A549 (cell line): ENCODE results near the gene TMEM219. TPM values are rescaled to one million over a fixed set of nuclear protein-coding genes. Genes with fewer than 3 reads are reported as not detected.
A peak's percentile ranks its signal among the peaks of the same experiment; 100 is the strongest.
"Not testable (repeated sequence)": the region's sequence is repeated elsewhere in the genome, so short reads cannot be mapped to it uniquely, and the experiment has no call there.

Experiments used
- ATAC-seq, 2 experiments: fragments of 200-7000 bp in 1 of 2; fragments of >200 bp in 1 of 2; cut with Nextera tagmentation in 1 of 2; cut with Tn5 transposase in 1 of 2; 3 replicates each; pipeline versions ENCODE4 v1.8.0 to v1.9.1; 2018 to 2020; ENCODE audit warnings: mild to moderate bottlenecking in 1 of 2, moderate library complexity in 1 of 2
- CTCF ChIA-PET: fragments of 300-600 bp; sonication (Branson Sonifier 250); formaldehyde crosslinking; extraction: SDS; loops from one replicate; lab custom pipeline; 2021; ENCODE audit warnings: antibody characterized with exemption, inconsistent platforms; lab: Yijun Ruan, JAX
- POLR2A ChIA-PET: fragments of 350-600 bp; formaldehyde crosslinking; extraction: SDS; loops from one replicate; lab custom pipeline; 2021; ENCODE audit warnings: antibody characterized with exemption, inconsistent platforms; lab: Yijun Ruan, JAX
- DNase-seq, 2 experiments: peaks; one replicate each; pipeline versions ENCODE4 v3.0.0 to v3.0.0-alpha.2; 2011 to 2016; ENCODE audit warnings: low read depth in 1 of 2, low spot score in 1 of 2
- FAIRE-seq: peaks from 2 replicates; lab custom pipeline; 2011; peaks lifted over from hg19 to GRCh38; lab: Jason Lieb, UNC
- H3K27ac ChIP-seq, 2 experiments: fragments of >200 bp; sonication (Bioruptor Twin); formaldehyde crosslinking; 3 replicates each; pipeline ENCODE4 v1.5.1; 2016 to 2017
- H3K4me1 ChIP-seq: fragments of >200 bp; sonication (Bioruptor Twin); formaldehyde crosslinking; 3 replicates; pipeline ENCODE4 v1.6.1; 2016
- H3K4me2 ChIP-seq: fragments of >200 bp; sonication (Bioruptor Twin); formaldehyde crosslinking; 3 replicates; pipeline ENCODE4 v1.6.1; 2016
- H3K4me3 ChIP-seq: fragments of >200 bp; sonication (Bioruptor Twin); formaldehyde crosslinking; 3 replicates; pipeline ENCODE4 v1.5.1; 2016
- H3K9me3 ChIP-seq: fragments of >200 bp; sonication (Bioruptor Twin); formaldehyde crosslinking; 3 replicates; pipeline ENCODE4 v1.6.1; 2016
- CBX8 ChIP-seq: fragments of 200-600 bp; sonication (generic); IDR thresholded peaks from 2 replicates; pipeline ENCODE4 v1.6.1; 2016
- CEBPB ChIP-seq, 2 experiments: fragments of >200 bp in 1 of 2; sonication (Bioruptor Twin) in 1 of 2; formaldehyde crosslinking in 1 of 2; IDR thresholded peaks; 2 replicates each; pipeline ENCODE4 v1.6.1; 2012 to 2016
- CHD2 ChIP-seq: fragments of 150-350 bp; IDR thresholded peaks from 2 replicates; pipeline ENCODE4 v1.6.1; 2014; ENCODE audit warnings: low read length; ENCODE audit not compliant: partially characterized antibody
- EHF ChIP-seq: fragments of 250-450 bp; sonication (Bioruptor Pico); IDR thresholded peaks from 2 replicates; pipeline ENCODE4 v1.5.0; 2020; ENCODE audit warnings: mild to moderate bottlenecking
- FOSL2 ChIP-seq, 2 experiments: fragments of 450-650 bp in 1 of 2; fragments of >200 bp in 1 of 2; sonication (Bioruptor Twin) in 1 of 2; formaldehyde crosslinking; IDR thresholded peaks; 2 replicates each; pipeline versions ENCODE4 v1.5.0 to v1.6.1; 2016 to 2020; ENCODE audit warnings: mild to moderate bottlenecking in 1 of 2, moderate library complexity in 1 of 2
- HEYL ChIP-seq: fragments of 250-450 bp; sonication (Bioruptor Pico); IDR thresholded peaks from 2 replicates; pipeline ENCODE4 v1.8.0; 2021; ENCODE audit warnings: mild to moderate bottlenecking, moderate library complexity
- JUNB ChIP-seq: fragments of >200 bp; sonication (Bioruptor Twin); formaldehyde crosslinking; IDR thresholded peaks from 2 replicates; pipeline ENCODE4 v1.6.1; 2016
- NFE2L2 ChIP-seq: fragments of 150-350 bp; conservative IDR thresholded peaks from 2 replicates; pipeline ENCODE4 v1.6.1; 2014; ENCODE audit warnings: low read length
- PBX3 ChIP-seq: IDR thresholded peaks from 2 replicates; pipeline ENCODE4 v1.6.1; 2012
- REST ChIP-seq: fragments of 200-600 bp; sonication (generic); IDR thresholded peaks from 2 replicates; pipeline ENCODE4 v1.6.1; 2016; ENCODE audit warnings: antibody characterized with exemption, mild to moderate bottlenecking, moderate library complexity
- RFX5 ChIP-seq: fragments of 450-650 bp; IDR thresholded peaks from 2 replicates; pipeline ENCODE4 v1.7.1; 2014; ENCODE audit warnings: antibody characterized with exemption, mild to moderate bottlenecking, moderate library complexity
- TP53 ChIP-seq: fragments of 250-450 bp; sonication (Bioruptor Pico); IDR thresholded peaks from 2 replicates; pipeline ENCODE4 v1.5.0; 2021; ENCODE audit warnings: mild to moderate bottlenecking, moderate library complexity
- USF2 ChIP-seq: fragments of 450-650 bp; IDR thresholded peaks from 2 replicates; pipeline ENCODE4 v1.6.1; 2014; ENCODE audit warnings: antibody characterized with exemption
- WGBS: methylation state at CpG from one replicate; pipeline ENCODE4 v1.1.6; 2017; ENCODE audit errors: missing lambda C conversion rate; 5-methylcytosine and 5-hydroxymethylcytosine counted together
- polyA plus RNA-seq, 4 experiments: library from polyadenylated mRNA; depleted of rRNA in 3 of 4; stranded (reverse); fragments of >200 nt; fragmentation: RNase III in 1 of 4; extraction: RNeasy Plus Mini Kit Qiagen cat#74134 plus additional on column Dnase treatment in 1 of 4; gene quantifications; 2 replicates in 3 of 4; 3 replicates in 1 of 4; pipeline ENCODE4 v1.2.3, GENCODE V29; 2011 to 2017

The TMEM219 gene
- polyA plus RNA-seq, 2 of the 4 experiments (the other 2 are of a cell fraction): 65.1 to 74.4 TPM

GRCh38 chr16:30017277-30017656, 55.4 kb downstream of the TMEM219 start:
- no peak for TF ChIP-seq CBX8
- TF ChIP-seq RFX5: no peak
- no peak for TF ChIP-seq TP53 (CRISPR knock-in tag)
- no peak for TF ChIP-seq HEYL
- TF ChIP-seq CEBPB (IDR thresholded peaks at IDR 0.05): no peak
- no peak for TF ChIP-seq NFE2L2
- no peak for TF ChIP-seq JUNB
- WGBS: 99% methylated on average over 2 of the region's 2 CpGs
- POLR2A ChIA-PET: no interaction called here
- Histone ChIP-seq H3K27ac (no peak overlapping the region), H3K9me3 (no peaks in the 10 kb centered on the region), H3K4me1 (no peaks in the 10 kb centered on the region), H3K4me3 (no peak overlapping the region), H3K4me2 (no peak overlapping the region)
- CTCF ChIA-PET: interaction anchor here (0.6 to 4.1 kb wide), 4 partner anchors 11 to 209 kb away, joined by 3 to 26 read pairs (median 10); partner anchors contain the start of gene TMEM219
- ATAC-seq (no peak), DNase-seq (no peak), FAIRE-seq (no peak)

- ATAC-seq, H3K27ac ChIP-seq, DNase-seq, FAIRE-seq, H3K9me3 ChIP-seq, H3K4me2 ChIP-seq, POLR2A ChIA-PET, H3K4me1 ChIP-seq, H3K4me3 ChIP-seq: not testable (repeated sequence)
- WGBS: 53% methylated on average over 4 of the region's 4 CpGs
- CTCF ChIA-PET: interaction anchor here (1.2 to 4.1 kb wide), 6 partner anchors 12 to 210 kb away, joined by 3 to 26 read pairs (median 6); partner anchors contain the start of gene CDIPT
Measured at GRCh38 chr16:30017937-30018336, 56.1 kb downstream of the TMEM219 start.

GRCh38 chr16:30018731-30019158, 56.9 kb downstream of the TMEM219 start:
- ChIA-PET CTCF (interaction anchor here (1.3 to 4.1 kb wide), 6 partner anchors 13 to 327 kb away, joined by 3 to 26 read pairs (median 6); partner anchors contain the start of gene CDIPT), POLR2A (no interaction called here)
- no peak for ATAC-seq
- Histone ChIP-seq H3K4me2 (no peak overlapping the region), H3K4me3 (no peak overlapping the region), H3K4me1 (no peaks in the 10 kb centered on the region), H3K27ac (no peak overlapping the region), H3K9me3 (no peaks in the 10 kb centered on the region)
- 63% methylated on average over 4 of the region's 4 CpGs for WGBS
- no peak for FAIRE-seq
- no peak for DNase-seq
- TF ChIP-seq EHF (no peak), CHD2 (no peak), REST (no peak), PBX3 (no peak), FOSL2 (IDR thresholded peaks at IDR 0.05) (no peak), FOSL2 (CRISPR knock-in tag; IDR thresholded peaks at IDR 0.05) (peak; percentile 9; the same call in 1 of the 2 replicates), USF2 (no peak)
- TF ChIP-seq, all 56 proteins: peak for 1

Other genes with a start within 250 kb of the TMEM219 start
- gene C16orf54, start 216.1 kb upstream of the TMEM219 start, polyA plus RNA-seq (2011; rRNA removed): not detected in 2 replicates
- gene C16orf54, start 216.1 kb upstream of the TMEM219 start, polyA plus RNA-seq (2017; fragmentation: RNase III; extraction: RNeasy Plus Mini Kit Qiagen cat#74134 plus additional on column Dnase treatment): not detected in 3 replicates
- not detected in 2 replicates for gene ZG16, start 183.8 kb upstream of the TMEM219 start, polyA plus RNA-seq (2011; rRNA removed)
- not detected in 3 replicates for gene ZG16, start 183.8 kb upstream of the TMEM219 start, polyA plus RNA-seq (2017; fragmentation: RNase III; extraction: RNeasy Plus Mini Kit Qiagen cat#74134 plus additional on column Dnase treatment)
- 64.3 and 85.9 TPM in 2 replicates for gene KIF22, start 171.3 kb upstream of the TMEM219 start, polyA plus RNA-seq (2011; rRNA removed)
- gene KIF22, start 171.3 kb upstream of the TMEM219 start, polyA plus RNA-seq (2017; fragmentation: RNase III; extraction: RNeasy Plus Mini Kit Qiagen cat#74134 plus additional on column Dnase treatment): 70.0 to 73.7 TPM (median 72.6 TPM) in 3 replicates
- 79.6 and 99.7 TPM in 2 replicates for gene MAZ, start 155.6 kb upstream of the TMEM219 start, polyA plus RNA-seq (2011; rRNA removed)
- gene MAZ, start 155.6 kb upstream of the TMEM219 start, polyA plus RNA-seq (2017; fragmentation: RNase III; extraction: RNeasy Plus Mini Kit Qiagen cat#74134 plus additional on column Dnase treatment): 216 to 231 TPM (median 221 TPM) in 3 replicates
- 0.25 and 0.34 TPM in 2 replicates for gene PRRT2, start 149.9 kb upstream of the TMEM219 start, polyA plus RNA-seq (2011; rRNA removed)
- gene PRRT2, start 149.9 kb upstream of the TMEM219 start, polyA plus RNA-seq (2017; fragmentation: RNase III; extraction: RNeasy Plus Mini Kit Qiagen cat#74134 plus additional on column Dnase treatment): 0.34 to 0.55 TPM (median 0.44 TPM) in 3 replicates
- gene PAGR1, start 145.9 kb upstream of the TMEM219 start, polyA plus RNA-seq (2011; rRNA removed): 18.9 and 26.7 TPM in 2 replicates
- gene PAGR1, start 145.9 kb upstream of the TMEM219 start, polyA plus RNA-seq (2017; fragmentation: RNase III; extraction: RNeasy Plus Mini Kit Qiagen cat#74134 plus additional on column Dnase treatment): 41.0 to 44.5 TPM (median 43.1 TPM) in 3 replicates
- 73.3 and 87.7 TPM in 2 replicates for gene MVP, start 141.6 kb upstream of the TMEM219 start, polyA plus RNA-seq (2011; rRNA removed)
- gene MVP, start 141.6 kb upstream of the TMEM219 start, polyA plus RNA-seq (2017; fragmentation: RNase III; extraction: RNeasy Plus Mini Kit Qiagen cat#74134 plus additional on column Dnase treatment): 86.2 to 109 TPM (median 106 TPM) in 3 replicates
- gene CDIPT, start 98.9 kb upstream of the TMEM219 start, polyA plus RNA-seq (2011; rRNA removed): 64.0 and 84.3 TPM in 2 replicates
- 60.3 to 72.1 TPM (median 71.2 TPM) in 3 replicates for gene CDIPT, start 98.9 kb upstream of the TMEM219 start, polyA plus RNA-seq (2017; fragmentation: RNase III; extraction: RNeasy Plus Mini Kit Qiagen cat#74134 plus additional on column Dnase treatment)
- 4.3 and 5.1 TPM in 2 replicates for gene SEZ6L2, start 62.5 kb upstream of the TMEM219 start, polyA plus RNA-seq (2011; rRNA removed)
- 9.0 to 12.6 TPM (median 11.4 TPM) in 3 replicates for gene SEZ6L2, start 62.5 kb upstream of the TMEM219 start, polyA plus RNA-seq (2017; fragmentation: RNase III; extraction: RNeasy Plus Mini Kit Qiagen cat#74134 plus additional on column Dnase treatment)
- 3.7 and 4.6 TPM in 2 replicates for gene ASPHD1, start 61.6 kb upstream of the TMEM219 start, polyA plus RNA-seq (2011; rRNA removed)
- gene ASPHD1, start 61.6 kb upstream of the TMEM219 start, polyA plus RNA-seq (2017; fragmentation: RNase III; extraction: RNeasy Plus Mini Kit Qiagen cat#74134 plus additional on column Dnase treatment): 20.6 to 22.2 TPM (median 21.6 TPM) in 3 replicates
- gene KCTD13, start 35.9 kb upstream of the TMEM219 start, polyA plus RNA-seq (2011; rRNA removed): 14.6 and 15.3 TPM in 2 replicates
- 11.9 to 13.3 TPM (median 12.7 TPM) in 3 replicates for gene KCTD13, start 35.9 kb upstream of the TMEM219 start, polyA plus RNA-seq (2017; fragmentation: RNase III; extraction: RNeasy Plus Mini Kit Qiagen cat#74134 plus additional on column Dnase treatment)
- gene TAOK2, start 11.8 kb downstream of the TMEM219 start, polyA plus RNA-seq (2011; rRNA removed): 13.7 TPM in 2 replicates
- 28.2 to 30.8 TPM (median 30.7 TPM) in 3 replicates for gene TAOK2, start 11.8 kb downstream of the TMEM219 start, polyA plus RNA-seq (2017; fragmentation: RNase III; extraction: RNeasy Plus Mini Kit Qiagen cat#74134 plus additional on column Dnase treatment)
- 11.5 and 13.5 TPM in 2 replicates for gene HIRIP3, start 33.5 kb downstream of the TMEM219 start, polyA plus RNA-seq (2011; rRNA removed)
- gene HIRIP3, start 33.5 kb downstream of the TMEM219 start, polyA plus RNA-seq (2017; fragmentation: RNase III; extraction: RNeasy Plus Mini Kit Qiagen cat#74134 plus additional on column Dnase treatment): 16.7 to 19.5 TPM (median 17.0 TPM) in 3 replicates
- gene INO80E, start 34.2 kb downstream of the TMEM219 start, polyA plus RNA-seq (2011; rRNA removed): 33.1 and 41.3 TPM in 2 replicates
- 85.4 to 94.2 TPM (median 89.0 TPM) in 3 replicates for gene INO80E, start 34.2 kb downstream of the TMEM219 start, polyA plus RNA-seq (2017; fragmentation: RNase III; extraction: RNeasy Plus Mini Kit Qiagen cat#74134 plus additional on column Dnase treatment)
- gene DOC2A, start 48.9 kb downstream of the TMEM219 start, polyA plus RNA-seq (2011; rRNA removed): 2.5 and 3.4 TPM in 2 replicates
- gene DOC2A, start 48.9 kb downstream of the TMEM219 start, polyA plus RNA-seq (2017; fragmentation: RNase III; extraction: RNeasy Plus Mini Kit Qiagen cat#74134 plus additional on column Dnase treatment): 4.6 to 6.7 TPM (median 5.5 TPM) in 3 replicates
- not detected in 2 replicates for gene C16orf92, start 61.1 kb downstream of the TMEM219 start, polyA plus RNA-seq (2011; rRNA removed)
- gene C16orf92, start 61.1 kb downstream of the TMEM219 start, polyA plus RNA-seq (2017; fragmentation: RNase III; extraction: RNeasy Plus Mini Kit Qiagen cat#74134 plus additional on column Dnase treatment): not detected in 3 replicates
- gene TLCD3B, start 69.2 kb downstream of the TMEM219 start, polyA plus RNA-seq (2011; rRNA removed): 0.16 and 0.30 TPM in 2 replicates
- 0.35 to 0.71 TPM (median 0.68 TPM) in 3 replicates for gene TLCD3B, start 69.2 kb downstream of the TMEM219 start, polyA plus RNA-seq (2017; fragmentation: RNase III; extraction: RNeasy Plus Mini Kit Qiagen cat#74134 plus additional on column Dnase treatment)
- 741 and 761 TPM in 2 replicates for gene ALDOA, start 103.7 kb downstream of the TMEM219 start, polyA plus RNA-seq (2011; rRNA removed)
- gene ALDOA, start 103.7 kb downstream of the TMEM219 start, polyA plus RNA-seq (2017; fragmentation: RNase III; extraction: RNeasy Plus Mini Kit Qiagen cat#74134 plus additional on column Dnase treatment): 1,254 to 1,331 TPM (median 1,286 TPM) in 3 replicates
- 102 and 117 TPM in 2 replicates for gene PPP4C, start 113.9 kb downstream of the TMEM219 start, polyA plus RNA-seq (2011; rRNA removed)
- 107 to 117 TPM (median 115 TPM) in 3 replicates for gene PPP4C, start 113.9 kb downstream of the TMEM219 start, polyA plus RNA-seq (2017; fragmentation: RNase III; extraction: RNeasy Plus Mini Kit Qiagen cat#74134 plus additional on column Dnase treatment)
- gene TBX6, start 129.8 kb downstream of the TMEM219 start, polyA plus RNA-seq (2011; rRNA removed): 0.11 and 0.14 TPM in 2 replicates
- 0.26 to 0.63 TPM (median 0.62 TPM) in 3 replicates for gene TBX6, start 129.8 kb downstream of the TMEM219 start, polyA plus RNA-seq (2017; fragmentation: RNase III; extraction: RNeasy Plus Mini Kit Qiagen cat#74134 plus additional on column Dnase treatment)
- 4.5 and 5.5 TPM in 2 replicates for gene YPEL3, start 134.1 kb downstream of the TMEM219 start, polyA plus RNA-seq (2011; rRNA removed)
- gene YPEL3, start 134.1 kb downstream of the TMEM219 start, polyA plus RNA-seq (2017; fragmentation: RNase III; extraction: RNeasy Plus Mini Kit Qiagen cat#74134 plus additional on column Dnase treatment): 6.1 to 8.3 TPM (median 8.1 TPM) in 3 replicates
- 0.58 and 1.1 TPM in 2 replicates for gene GDPD3, start 151.5 kb downstream of the TMEM219 start, polyA plus RNA-seq (2011; rRNA removed)
- gene GDPD3, start 151.5 kb downstream of the TMEM219 start, polyA plus RNA-seq (2017; fragmentation: RNase III; extraction: RNeasy Plus Mini Kit Qiagen cat#74134 plus additional on column Dnase treatment): 1.3 to 2.4 TPM (median 1.8 TPM) in 3 replicates
- 26.1 and 27.2 TPM in 2 replicates for gene MAPK3, start 161.1 kb downstream of the TMEM219 start, polyA plus RNA-seq (2011; rRNA removed)
- gene MAPK3, start 161.1 kb downstream of the TMEM219 start, polyA plus RNA-seq (2017; fragmentation: RNase III; extraction: RNeasy Plus Mini Kit Qiagen cat#74134 plus additional on column Dnase treatment): 34.7 to 46.0 TPM (median 45.0 TPM) in 3 replicates
- 0.82 and 0.83 TPM in 2 replicates for gene CORO1A, start 221.5 kb downstream of the TMEM219 start, polyA plus RNA-seq (2011; rRNA removed)
- 4.1 to 5.9 TPM (median 5.3 TPM) in 3 replicates for gene CORO1A, start 221.5 kb downstream of the TMEM219 start, polyA plus RNA-seq (2017; fragmentation: RNase III; extraction: RNeasy Plus Mini Kit Qiagen cat#74134 plus additional on column Dnase treatment)
- gene BOLA2B, start 231.6 kb downstream of the TMEM219 start, polyA plus RNA-seq (2011; rRNA removed): 43.9 and 53.8 TPM in 2 replicates
- gene BOLA2B, start 231.6 kb downstream of the TMEM219 start, polyA plus RNA-seq (2017; fragmentation: RNase III; extraction: RNeasy Plus Mini Kit Qiagen cat#74134 plus additional on column Dnase treatment): 236 to 258 TPM (median 244 TPM) in 3 replicates
- gene SLX1A, start 231.8 kb downstream of the TMEM219 start, polyA plus RNA-seq (2011; rRNA removed): 3.5 and 17.5 TPM in 2 replicates
- gene SLX1A, start 231.8 kb downstream of the TMEM219 start, polyA plus RNA-seq (2017; fragmentation: RNase III; extraction: RNeasy Plus Mini Kit Qiagen cat#74134 plus additional on column Dnase treatment): 28.0 to 32.2 TPM (median 28.4 TPM) in 3 replicates
- gene SULT1A3, start 237.2 kb downstream of the TMEM219 start, polyA plus RNA-seq (2011; rRNA removed): 8.0 and 11.5 TPM in 2 replicates
- 7.9 to 8.8 TPM (median 8.3 TPM) in 3 replicates for gene SULT1A3, start 237.2 kb downstream of the TMEM219 start, polyA plus RNA-seq (2017; fragmentation: RNase III; extraction: RNeasy Plus Mini Kit Qiagen cat#74134 plus additional on column Dnase treatment)